Stimulated activated naive CD4-positive, alpha-beta T cell (primary cell): ENCODE results near the gene FAT1.

Experiments used
- DNase-seq, 6 experiments: peaks; one replicate each; lab custom pipeline; 2025; lab: John Stamatoyannopoulos, UW

FAT1 gene

DNA sequence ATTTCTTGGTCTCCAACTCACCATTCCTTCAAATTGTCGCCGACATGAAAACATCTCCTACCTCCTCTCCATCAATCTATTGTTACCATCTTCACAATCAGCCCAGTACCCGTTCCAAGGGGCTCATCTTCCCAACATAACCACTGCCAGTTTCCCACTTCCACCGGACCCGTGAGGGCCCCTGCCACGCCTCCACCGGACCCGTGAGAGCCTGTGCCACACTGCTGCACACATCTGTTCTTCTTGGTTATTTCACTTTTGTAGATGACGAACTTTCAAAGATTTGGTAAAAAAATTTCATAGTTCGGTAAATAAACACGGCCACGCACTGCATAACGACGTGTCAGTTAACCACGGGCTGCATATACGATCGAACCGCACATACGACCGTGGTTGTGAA, 65.0 kb downstream of the FAT1 start:
- no peak for DNase-seq

DNA sequence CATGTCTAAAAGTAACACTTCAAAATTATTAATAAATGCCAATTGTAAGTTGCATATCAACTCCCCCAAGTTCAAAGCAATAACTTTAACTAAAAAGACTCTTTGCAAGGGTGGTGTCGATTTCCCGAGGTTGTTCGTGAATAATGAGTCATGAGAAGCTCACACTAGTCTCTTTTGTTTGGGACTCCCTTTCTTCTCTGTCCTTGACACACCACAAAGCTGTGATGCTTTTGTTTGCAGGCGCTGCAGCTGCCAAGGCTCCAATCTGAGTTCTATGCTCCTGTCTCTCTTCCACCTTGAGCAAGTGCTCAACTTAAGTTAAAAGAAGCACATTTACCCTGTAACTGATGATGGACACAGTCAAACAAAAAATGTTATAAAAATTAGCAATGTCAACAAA, 65.9 kb downstream of the FAT1 start:
- DNase-seq: no peak

DNA sequence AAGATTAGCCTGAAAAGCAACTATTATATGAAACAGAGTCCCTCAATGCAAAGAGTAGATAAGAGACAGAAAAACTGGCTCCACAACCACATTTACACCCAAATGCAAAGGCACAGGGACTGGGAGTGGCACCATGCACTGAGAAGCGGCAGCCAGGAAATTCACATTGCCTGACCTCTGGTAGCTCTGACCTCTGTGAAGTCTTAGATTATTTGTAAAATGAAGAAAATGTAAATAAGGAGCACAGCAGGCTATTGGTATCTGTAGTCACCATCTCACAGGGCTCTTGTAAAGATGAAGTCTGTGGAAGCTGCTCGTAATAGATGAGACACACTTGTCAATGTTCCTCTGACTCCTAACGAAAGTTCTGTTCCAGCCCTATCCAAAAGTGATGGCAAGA, 69.7 kb downstream of the FAT1 start:
- DNase-seq: no peak

DNA sequence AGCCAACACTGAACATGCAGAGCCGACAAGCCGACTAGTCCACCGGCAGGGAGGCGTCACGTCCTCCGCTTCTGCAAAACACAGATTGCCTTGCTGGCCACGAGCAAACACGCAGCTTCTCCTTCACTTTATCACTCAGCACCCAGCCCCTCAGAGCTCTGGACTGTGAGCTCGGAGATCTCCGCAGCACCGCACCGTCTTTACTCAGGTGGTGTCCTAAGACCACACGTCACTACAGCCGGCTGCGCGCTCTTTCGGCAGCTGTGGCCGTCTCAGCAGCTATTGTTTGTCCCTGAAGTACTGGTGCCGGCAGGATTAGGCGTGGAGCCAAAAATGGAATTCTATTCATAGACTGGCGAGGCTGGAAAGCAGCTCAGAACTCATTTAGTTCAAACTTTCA, 72.0 kb downstream of the FAT1 start:
- DNase-seq: no peak

DNA sequence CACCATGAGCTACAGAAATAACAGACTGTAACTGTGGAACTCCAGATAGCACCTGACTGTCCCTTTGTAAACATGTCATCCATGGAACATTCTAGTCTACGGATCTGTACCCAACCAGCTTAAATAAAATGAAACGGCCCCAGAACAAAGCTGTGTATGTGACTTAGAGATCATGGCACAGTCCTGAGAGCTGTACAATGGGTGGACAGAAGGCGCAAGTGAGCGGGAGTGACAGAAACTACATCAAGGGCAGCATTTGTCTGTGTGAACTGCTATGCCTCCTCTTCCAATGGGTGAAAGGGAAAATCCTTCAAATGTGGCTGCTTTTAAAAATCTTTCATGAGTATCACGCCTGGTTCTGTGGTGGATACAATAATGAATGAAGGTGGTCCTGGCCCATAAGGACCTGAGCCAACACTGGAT, 72.5 kb downstream of the FAT1 start:
- DNase-seq: no peak

DNA sequence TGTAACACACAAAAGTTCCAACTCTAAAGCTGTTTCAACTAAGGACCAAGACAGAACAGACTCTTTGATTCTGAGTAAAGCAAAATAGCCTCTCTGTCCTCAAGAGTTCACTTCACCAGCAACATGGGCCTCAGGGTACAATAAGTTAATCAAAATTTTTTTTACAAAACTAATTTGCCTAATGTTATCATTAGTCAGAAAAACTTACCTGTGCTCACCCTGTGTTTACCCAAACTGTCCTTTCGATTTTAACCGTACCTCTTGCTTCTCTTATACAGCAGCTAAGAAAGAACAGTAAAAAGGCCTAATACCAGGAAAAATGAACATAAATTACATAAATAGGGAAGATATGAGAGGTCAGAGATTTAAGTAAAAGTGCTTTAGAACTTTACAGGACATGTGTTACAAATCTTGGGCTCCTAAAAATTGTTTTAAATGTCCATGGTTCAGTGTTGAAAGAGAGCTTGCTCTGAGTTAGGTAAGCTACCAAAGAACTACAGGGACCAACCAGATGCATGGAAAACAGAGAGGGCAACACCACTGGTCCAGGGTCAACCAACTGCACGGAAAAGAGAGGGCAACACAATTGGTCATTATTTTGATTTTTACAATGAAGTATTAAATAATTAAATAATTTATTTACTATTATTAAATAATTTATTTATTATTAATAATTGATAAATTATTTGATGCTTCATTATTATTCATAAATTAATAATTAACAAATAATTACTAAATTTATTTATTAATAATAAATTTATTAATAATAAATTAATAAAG, 73.1 kb downstream of the FAT1 start:
- DNase-seq: no peak

DNA sequence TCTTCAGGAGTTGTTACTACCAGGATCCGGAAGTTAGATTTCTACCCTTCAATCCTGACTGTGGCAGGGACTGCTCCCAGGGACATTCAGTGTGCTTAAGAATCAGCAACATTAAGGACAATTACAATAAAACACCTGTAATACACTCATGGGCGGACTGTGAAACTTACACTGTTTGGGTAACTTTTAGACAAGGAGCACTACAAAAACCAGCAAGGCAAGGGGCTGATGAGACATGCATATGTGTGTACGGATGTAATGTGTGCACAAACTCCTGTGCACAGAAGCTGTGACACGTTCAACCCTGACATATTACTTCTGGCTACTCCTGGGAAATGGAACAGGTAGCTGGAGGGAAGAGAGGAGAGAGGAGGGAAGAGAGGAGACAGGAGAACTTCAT, 75.8 kb downstream of the FAT1 start:
- no peak for DNase-seq

DNA sequence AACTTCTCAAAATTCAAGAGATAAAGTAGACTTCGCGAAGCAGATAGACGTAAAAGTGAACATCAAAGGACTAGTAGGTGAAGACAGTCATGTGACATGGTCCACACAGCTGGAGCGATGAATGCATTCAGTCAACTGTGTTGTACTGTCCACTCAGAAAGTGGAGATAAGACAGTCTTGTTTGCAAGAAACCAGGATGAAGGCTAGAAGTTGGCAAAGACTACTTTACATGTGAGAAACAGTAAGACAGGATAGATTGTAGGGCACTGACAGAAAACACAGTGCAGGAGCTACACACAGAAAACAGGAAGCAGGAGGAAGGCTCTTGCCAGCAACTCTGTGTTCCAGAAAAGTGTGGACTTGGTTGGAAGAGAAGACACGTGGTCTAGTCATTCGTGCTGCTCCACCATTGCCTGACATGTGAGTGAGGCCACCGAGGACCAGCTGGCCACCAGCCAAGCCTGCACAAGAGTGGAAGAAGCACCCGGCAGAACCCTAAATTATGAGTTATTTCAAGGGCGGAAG, 78.9 kb downstream of the FAT1 start:
- no peak for DNase-seq

DNA sequence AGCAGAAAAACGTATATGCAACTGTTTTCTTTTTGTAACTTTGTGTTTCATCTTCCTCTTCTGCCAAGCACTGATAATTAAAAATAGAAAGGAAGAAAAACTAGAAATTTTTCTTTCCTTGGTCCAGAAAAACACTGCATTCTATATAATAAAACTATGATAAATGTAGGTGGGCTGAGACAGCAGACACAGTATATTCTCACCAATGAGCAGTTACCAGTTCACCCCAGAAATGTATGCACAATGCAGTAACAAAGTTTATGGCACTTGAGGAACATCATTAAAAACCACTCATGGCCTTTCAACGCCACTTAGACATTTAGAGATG, 79.4 kb downstream of the FAT1 start:
- no peak for DNase-seq

DNA sequence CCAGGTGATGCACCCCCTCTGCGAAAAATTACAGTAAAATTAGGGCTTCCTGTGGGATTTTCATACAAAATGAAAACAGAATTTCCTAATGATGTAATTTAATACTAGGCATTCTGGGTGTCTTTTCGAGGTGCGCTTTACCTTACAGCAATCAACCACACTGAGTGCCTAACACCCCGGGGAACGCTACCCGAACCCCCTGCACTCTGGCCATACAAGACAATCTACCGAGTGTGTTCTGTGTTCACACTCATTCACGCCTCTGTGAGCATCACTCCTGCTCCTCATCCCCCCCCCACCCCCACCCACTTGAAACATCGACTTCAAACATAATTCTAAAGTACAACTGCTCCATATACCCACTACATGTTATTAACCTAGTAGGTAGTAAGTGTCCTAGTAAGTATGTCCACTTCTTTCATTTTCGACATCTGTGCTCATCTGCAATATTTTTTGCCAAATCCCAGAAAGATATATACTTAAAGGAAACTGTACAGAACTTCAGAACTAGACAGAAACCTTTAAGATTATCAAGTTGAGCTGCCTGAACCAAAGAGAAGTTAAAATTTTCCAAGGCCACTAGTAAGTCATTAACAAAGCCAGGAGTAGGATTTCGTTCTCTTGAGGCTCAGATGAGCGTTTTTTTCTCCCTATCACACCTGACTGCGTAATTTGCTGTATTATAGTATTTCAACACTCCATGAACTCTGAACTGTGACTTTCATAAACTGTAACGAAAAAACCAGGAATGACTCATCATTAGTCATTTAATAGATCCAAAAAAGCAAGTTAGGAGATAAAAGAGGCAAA, 80.0 kb downstream of the FAT1 start:
- no peak for DNase-seq

DNA sequence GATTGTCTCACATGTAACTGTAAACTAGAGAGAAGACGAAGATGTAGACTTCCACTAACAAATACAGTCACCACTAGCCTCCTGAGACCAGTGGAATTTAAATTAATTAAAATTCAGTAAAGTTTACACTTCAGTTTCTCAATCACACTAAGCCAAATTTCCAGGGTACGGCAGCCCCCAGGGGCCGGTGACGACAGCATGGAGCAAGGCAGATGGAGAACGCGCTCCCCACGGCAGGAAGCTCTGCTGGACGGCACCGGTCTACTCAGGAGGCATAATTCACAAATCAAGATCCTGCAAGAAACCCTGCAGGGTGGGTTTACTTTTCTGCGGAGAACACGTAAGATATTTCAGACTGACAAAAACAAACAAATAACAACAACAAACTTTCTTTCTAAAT, 80.7 kb downstream of the FAT1 start:
- DNase-seq: no peak

DNA sequence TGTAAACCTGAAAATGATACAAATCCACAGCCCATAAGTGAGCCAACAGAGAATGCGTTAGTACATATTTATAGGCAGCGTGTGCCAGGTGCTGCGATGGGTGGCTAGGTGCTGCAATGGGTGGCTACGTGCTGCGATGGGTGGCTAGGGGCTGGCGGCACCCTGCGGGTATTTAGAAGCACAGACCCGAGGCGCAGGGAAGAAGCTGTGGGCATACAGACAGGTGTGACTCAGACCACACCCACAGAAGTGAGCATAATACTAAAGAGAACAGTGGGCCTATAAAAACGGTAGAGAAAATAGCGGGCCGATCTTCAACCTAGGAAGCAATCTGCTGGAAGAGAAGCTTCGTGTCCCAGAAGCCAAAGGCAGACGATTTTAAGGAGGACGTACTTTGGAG, 81.1 kb downstream of the FAT1 start:
- DNase-seq: no peak

DNA sequence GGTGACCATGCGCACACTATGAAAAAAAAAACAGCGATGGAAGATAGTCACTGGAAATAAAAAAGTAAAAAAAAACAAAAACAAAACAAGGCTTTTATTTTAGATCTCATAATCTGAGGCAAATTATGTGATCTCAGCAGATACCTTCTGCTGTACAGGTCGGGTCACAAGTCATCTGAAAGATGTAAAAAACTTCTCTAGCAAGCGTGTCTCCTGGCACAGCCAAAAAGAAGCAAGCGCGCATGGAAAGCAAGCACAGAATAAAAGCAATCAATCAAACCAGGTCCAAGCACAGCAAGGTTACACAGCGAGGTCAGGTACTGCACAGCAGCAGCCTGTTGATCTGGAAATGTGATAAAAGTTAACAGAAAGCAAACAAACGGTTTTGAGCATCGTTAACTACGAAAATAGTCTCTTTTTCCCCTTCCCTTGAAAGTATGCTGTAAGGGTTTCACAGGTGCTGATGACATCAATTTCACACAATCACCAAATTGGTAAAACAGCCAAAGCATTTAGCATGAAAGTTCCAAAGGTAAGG, 89.0 kb downstream of the FAT1 start:
- DNase-seq: no peak

DNA sequence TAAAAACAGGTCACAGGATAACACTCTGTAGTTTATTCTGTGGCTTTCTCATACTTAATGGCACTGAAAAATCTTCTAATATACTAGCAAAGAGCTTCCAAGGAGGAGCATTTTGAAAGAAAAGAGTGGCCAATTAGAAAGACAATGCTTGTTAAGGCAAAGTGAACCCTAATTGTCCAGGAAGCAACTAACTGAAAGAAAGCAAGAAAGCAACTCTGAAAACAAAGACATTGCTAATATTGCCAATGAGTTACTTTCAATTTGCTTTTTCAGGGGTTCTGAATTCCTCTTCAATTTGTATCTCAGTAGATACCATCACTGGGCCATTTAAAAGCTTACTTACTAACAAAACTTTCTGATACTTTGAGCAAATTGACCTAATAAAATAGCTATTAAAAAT, 89.8 kb downstream of the FAT1 start:
- DNase-seq: no peak

DNA sequence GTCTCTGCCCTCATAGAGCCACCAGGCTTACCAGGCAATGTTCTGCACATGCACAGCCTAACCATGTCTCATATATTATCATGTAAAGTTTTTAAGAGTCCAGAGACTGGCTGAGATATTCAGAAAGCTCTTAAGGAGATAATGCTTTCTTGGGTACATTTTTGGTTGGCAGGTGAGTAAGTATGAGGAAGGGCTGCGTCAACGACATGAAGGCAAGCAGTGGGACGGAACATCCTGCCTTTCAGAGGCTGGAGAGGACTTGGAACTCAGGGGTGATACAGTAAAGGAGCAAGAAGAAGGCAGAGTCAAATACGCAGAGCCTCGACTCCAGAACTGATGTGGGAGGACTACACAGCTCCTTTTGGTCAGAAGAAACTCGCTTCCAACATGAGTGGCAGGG, 93.5 kb downstream of the FAT1 start:
- DNase-seq: no peak

DNA sequence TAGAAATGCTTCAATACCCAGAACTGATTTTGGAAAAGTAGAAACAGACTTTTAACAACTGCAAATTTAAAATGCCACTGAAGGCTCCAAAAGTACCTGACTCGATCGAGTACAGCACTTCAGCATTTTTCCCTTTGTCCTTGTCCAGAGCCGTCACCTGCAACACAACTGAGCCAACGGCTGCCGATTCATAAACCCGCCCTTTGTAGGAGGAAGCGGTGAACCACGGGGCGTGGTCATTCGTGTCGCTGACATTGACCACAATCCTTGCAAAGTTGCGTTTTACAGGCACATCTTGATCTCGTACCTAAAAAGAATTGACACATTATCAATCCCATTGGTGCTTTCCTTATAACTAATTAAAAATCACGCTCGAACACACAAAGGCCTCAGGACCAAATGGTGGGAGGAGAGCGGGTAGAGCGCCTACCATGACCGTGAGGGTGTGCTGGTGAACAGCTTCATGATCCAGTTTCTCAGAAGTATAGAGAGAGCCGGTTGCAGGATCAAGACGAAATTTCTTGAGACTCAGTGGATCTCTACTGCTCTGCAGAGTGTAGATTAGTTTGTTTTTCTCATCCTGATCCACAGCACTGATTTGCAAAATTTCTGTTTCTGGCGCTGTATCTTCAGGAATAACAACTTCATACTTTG, 95.5 kb downstream of the FAT1 start:
- no peak for DNase-seq

DNA sequence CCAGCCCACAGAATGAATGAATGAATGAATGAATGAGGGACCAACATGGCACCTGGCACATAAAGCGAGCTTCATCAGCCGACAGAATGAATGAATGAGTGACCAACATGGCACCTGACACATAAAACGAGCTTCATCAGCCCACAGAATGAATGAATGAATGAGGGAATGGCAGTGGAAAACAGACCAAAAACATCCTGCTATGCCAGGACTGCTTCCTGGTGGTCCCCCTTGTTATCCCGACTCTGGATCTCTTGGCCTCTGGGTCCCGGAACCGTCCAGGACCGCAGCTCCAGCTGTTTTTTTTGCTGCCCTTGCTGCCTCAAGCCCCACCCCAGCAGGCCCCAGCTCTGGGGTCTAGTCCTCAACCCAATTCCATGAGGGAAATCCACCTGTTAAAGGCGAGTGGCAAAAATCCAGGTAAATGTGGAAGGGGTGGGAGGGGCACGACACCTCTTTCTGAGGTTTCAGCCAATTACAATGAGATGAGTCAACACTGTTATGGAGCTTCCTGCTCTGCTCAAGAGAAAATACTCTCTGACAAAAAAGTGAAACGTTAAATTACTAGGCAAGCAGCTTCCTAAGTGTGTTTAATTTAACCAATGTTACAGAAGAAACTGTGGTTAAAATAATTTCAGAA, 96.3 kb downstream of the FAT1 start:
- DNase-seq: no peak

DNA sequence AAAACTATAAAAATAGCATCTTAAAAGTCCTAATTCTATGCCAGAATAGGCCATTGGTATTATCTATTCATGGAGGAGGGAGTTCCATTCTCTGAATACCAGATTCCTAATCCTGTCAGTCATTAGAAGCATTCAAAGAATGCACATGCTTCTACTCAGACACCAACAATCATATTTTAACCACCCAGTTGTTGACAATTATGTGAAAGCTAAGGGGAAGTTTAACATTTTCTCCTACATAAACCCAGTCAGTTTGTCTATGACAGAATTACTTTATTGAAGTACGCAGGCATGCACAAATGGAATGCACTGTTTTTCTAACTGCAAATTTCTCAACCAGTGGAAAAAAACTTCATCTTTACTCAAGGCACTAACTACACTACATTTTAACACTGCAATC, 98.7 kb downstream of the FAT1 start:
- no peak for DNase-seq

DNA sequence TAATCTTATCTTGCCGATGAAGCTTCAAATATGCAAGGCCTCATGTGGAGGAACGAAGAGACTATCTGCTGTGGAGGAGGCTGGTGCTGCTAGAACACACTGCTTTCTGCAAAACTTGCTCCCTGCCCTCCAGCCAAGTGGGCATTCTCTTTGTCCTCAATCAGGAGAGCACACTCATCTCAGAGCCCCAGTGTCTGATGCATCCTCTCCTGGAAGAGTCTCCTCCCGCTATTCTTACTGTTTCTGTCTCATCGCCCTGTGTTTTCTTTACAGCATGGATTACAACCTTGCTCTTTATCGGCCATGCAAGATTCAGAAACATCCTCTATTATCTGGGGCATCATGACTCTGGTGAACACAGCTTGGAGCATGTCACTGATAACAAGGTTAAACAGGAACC, 100.1 kb downstream of the FAT1 start:
- no peak for DNase-seq

DNA sequence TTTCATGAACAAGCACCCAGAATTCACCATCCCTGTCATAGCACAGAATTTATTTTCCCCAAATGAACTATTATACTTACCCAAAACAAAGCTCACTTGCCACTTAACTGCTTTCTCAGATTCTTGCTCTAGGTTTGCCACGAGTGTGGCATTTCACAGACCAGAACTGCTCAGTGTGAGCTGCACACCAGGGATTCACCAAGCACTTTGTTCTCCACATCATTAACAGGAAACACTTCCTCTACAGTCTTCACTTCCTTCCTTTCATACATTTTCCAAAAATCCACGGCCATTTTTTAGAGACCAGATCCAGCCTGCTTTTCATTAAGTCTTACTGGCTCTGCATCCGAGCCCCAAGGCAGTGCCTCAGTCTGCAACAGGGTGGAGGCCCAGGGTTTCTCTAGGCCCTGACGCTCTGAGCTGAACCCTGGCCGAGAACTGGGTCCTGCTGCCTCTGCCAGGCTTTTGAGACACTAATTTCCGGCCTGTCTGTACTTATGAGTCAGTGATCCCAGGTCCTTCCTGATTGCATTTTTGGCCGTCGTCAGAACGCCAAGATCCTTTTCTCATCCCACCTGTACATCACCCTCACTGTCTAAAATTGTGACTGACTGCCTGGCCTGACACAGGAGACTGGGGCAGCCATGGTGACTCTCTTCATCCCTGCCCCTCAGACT, 100.7 kb downstream of the FAT1 start:
- no peak for DNase-seq

DNA sequence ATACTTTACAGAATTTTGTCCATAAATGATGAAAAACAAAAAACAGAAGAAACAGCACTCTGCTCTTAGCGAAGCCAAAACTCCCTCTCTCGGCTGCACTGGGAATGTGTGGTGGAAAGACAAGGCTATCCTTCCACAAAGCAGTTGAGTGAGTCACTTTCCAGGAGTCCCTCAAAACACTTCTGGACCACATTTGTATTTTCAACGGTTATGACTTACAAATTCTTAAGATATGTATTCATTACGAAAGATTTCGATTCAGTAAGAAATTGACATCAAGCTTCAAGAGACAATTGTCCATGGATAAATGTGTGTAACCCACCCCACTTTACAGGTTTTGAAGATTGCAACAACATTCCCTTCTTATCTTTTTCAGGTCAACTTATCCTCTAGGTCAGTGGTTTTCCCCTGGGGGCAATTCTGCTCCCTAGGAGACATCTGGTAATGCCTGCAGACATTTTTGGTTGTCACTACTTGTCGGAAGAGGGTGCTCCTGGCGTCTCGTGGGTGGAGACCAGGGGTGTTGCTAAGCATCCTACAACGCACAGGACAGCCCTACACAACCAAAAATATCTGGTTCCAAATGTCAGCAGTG, 101.6 kb downstream of the FAT1 start:
- DNase-seq: no peak
